GM12864 (cell line): ENCODE data around the gene TLE7.

Experiments
- DNase-seq: peaks from one replicate; pipeline ENCODE4 v3.0.0-alpha.2; 2011; ENCODE audit warnings: low read depth
- H3K4me3 ChIP-seq: 2 replicates; pipeline ENCODE4 v1.5.1; 2011; ENCODE audit warnings: mild to moderate bottlenecking, low read depth, low read length, control low read depth
- TF ChIP-seq, protein P1 (sequence below): IDR thresholded peaks from 2 replicates; pipeline ENCODE4 v1.5.1; 2011; ENCODE audit warnings: low read depth, mild to moderate bottlenecking, moderate library complexity, low read length, control low read depth, inconsistent platforms; ENCODE audit errors: missing control alignments

The TLE7 gene

DNA sequence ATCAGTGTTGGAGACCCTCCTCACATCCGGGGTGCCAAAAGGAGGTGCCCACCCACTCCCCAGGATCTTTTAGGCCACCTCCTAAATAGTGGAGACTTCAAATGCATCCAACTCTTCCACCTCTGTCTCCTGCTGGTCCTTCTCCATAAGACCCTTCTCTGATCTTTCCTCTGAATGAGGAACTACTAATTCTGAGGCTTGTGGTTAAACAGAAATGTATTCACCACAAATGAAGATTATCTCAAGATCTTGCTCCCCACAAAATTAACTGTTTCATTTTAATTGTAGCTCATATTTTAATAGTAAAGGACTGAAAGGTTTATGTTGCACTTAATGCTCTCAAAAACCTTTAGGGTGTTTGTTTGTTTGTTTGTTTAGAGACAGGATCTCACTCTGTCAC, 34.1 kb downstream of the TLE7 start:
- no peak for DNase-seq
- H3K4me3 ChIP-seq, result no peak overlapping the region
- TF ChIP-seq, protein P1, sequence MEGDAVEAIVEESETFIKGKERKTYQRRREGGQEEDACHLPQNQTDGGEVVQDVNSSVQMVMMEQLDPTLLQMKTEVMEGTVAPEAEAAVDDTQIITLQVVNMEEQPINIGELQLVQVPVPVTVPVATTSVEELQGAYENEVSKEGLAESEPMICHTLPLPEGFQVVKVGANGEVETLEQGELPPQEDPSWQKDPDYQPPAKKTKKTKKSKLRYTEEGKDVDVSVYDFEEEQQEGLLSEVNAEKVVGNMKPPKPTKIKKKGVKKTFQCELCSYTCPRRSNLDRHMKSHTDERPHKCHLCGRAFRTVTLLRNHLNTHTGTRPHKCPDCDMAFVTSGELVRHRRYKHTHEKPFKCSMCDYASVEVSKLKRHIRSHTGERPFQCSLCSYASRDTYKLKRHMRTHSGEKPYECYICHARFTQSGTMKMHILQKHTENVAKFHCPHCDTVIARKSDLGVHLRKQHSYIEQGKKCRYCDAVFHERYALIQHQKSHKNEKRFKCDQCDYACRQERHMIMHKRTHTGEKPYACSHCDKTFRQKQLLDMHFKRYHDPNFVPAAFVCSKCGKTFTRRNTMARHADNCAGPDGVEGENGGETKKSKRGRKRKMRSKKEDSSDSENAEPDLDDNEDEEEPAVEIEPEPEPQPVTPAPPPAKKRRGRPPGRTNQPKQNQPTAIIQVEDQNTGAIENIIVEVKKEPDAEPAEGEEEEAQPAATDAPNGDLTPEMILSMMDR, result no peak

DNA sequence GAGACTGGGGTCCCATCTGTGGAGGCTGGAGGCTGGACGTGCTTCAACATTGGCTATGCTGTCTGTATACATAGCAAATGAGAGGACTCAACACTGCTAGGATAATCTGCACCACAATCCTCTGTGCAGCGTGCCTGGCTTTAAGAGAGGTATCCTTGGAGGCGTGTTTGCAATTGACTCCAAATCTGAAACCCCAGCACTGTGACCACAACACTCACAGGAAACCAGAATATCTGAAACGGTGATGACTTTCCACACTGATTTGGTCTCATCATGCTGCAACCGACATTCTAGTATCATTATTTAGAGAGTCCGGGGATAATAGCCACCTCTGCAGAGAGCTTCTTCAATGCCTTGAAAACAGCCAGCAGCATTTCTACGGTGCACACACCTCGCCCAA, 35.1 kb downstream of the TLE7 start:
- TF ChIP-seq, protein P1, result no peak
- DNase-seq, result no peak
- no peak overlapping the region for H3K4me3 ChIP-seq

DNA sequence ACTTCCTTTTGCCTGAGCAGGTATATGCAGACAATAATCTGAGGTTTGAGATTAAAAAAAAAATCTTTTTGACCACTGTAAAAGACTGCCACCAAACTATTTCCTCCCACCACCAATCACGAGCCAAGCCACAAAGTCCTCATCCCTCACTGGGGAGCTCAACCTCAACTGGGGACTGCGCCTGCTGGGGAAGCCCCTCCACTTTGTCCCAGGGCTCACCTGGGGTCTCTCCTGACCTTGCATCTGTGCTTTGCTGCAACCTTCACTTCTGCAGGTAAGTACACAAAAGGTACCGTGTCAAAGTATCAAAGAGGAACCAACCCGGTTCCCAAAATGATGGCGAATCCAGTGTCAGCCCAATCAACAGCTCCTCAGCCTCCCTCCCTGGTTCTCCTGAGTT, 35.5 kb downstream of the TLE7 start:
- TF ChIP-seq, protein P1, result no peak
- H3K4me3 ChIP-seq, result no peak overlapping the region
- no peak for DNase-seq

DNA sequence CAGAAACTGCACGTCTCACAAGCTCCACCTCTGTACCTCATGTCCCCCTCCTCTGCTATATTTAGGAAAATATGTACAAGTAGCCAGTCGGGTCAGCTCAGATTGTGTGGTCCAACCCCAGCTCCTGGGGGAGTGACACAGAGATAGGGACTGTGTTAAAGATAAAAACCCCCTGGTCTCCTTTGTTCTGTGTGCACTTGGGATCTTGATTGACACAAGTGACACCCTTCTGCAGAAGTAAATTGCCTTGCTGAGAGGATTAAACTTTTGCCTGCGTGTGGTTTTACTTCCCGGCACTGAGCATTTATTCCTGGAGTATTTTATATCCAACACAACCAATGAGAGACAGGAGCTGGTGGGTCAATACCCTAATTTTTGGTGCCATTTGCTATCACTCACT, 37.5 kb downstream of the TLE7 start:
- no peak for DNase-seq
- TF ChIP-seq, protein P1, result no peak
- no peak overlapping the region for H3K4me3 ChIP-seq

DNA sequence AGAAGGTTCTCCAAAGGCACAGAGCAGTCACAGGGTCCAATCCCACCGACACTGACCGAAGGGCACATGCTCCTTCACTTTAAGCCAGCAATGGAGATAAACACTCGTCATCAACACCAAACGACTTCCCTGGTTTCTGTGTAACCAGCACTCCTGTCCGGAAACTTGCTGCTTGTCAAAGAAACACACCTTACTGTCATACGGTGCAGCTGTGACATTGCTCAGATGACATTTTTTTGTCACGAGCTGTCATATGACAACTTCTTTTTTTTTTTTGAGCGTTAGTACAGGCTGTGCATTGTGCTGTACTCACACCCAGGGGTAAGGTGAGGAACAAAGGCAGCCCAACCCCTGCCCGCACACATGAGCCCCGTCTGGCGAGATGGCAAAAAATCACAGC, 39.2 kb downstream of the TLE7 start:
- TF ChIP-seq, protein P1, result no peak
- DNase-seq, result no peak
- no peak overlapping the region for H3K4me3 ChIP-seq

DNA sequence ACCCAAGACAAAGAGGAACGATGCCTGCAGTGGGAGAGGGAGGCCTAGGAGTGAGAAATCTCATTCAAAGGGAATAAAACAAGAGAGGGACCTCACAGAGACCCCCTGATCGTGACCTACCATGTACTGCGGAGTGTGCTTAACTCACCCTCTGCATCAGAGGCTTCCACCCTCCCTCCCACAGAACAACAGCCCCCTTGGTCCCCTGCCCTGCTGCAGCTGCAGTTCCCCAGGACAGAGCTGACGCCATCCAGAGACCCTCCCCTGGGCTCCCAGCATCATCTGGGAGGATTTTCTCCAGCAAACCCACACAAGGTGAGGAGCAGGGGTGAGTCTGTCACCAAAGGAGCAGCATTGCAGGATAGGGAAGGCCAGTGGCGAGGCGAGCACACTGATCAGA, 39.8 kb downstream of the TLE7 start:
- TF ChIP-seq, protein P1, result no peak
- H3K4me3 ChIP-seq, result no peak overlapping the region
- DNase-seq, result no peak

DNA sequence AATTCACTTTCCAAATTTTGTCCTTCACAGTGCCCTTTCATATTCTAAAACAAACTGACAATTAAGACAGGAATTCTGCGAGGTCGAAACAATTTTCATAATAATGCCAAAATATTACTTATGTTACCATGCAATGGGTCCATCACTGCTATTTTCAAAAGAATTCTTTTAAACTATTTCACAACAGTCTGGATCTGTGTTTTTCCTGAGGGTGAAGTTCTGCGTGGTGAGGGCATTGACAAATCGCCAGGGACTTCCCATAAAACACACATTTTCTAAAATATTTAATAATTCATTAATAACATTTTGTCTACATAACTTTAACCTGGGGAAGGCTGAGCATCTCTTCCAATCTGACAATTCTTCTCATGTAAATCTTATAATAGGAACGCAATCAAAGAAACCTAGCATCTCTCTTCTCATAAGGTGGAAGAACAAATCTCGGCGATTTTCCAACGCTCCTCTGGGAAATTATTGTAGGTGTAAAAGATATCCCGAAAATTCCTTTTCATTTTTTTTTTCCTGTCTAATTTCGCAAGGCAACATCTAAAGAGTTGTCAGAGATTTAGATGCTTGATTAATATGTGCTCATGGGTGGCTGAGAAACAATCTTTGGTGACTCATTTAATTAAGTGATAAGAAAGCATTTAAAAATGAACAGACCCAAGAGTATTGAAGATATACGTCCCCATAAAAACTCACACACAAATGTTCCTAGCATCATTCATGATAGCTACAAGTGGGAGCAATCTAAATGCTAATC, 41.9 kb downstream of the TLE7 start:
- TF ChIP-seq, protein P1, result no peak
- no peak overlapping the region for H3K4me3 ChIP-seq
- no peak for DNase-seq
